AG04449 (cell line): ENCODE data around the gene ABLIM2.

ENCODE experiments used
- CTCF ChIA-PET: fragments of 350-600 bp; formaldehyde crosslinking; extraction: SDS; loops from one replicate; lab custom pipeline; 2021; ENCODE audit warnings: antibody characterized with exemption; lab: Yijun Ruan, JAX
- POLR2A ChIA-PET: fragments of 400-600, 350-600 bp; formaldehyde crosslinking; extraction: SDS; loops from one replicate; lab custom pipeline; 2020; ENCODE audit warnings: antibody characterized with exemption, inconsistent platforms; lab: Yijun Ruan, JAX
- DNase-seq: peaks from one replicate; pipeline ENCODE4 v3.0.0-alpha.2; 2010; ENCODE audit warnings: low read depth, low spot score
- H3K4me3 ChIP-seq: 2 replicates; pipeline ENCODE4 v1.5.1; 2011; ENCODE audit warnings: low read depth, mild to moderate bottlenecking, control low read depth, low read length
- TF ChIP-seq, protein P1 (sequence below): IDR thresholded peaks from one replicate; pipeline ENCODE4 v1.5.1; 2011; ENCODE audit warnings: mild to moderate bottlenecking, moderate library complexity, low read length, control low read depth, inconsistent platforms; ENCODE audit not compliant: insufficient read depth; ENCODE audit errors: missing control alignments

The ABLIM2 gene

GRCh38 chr4:7990807-7991459 is 167.7 kb downstream of the ABLIM2 start:
- H3K4me3 ChIP-seq, result no peak overlapping the region
- TF ChIP-seq, protein P1, sequence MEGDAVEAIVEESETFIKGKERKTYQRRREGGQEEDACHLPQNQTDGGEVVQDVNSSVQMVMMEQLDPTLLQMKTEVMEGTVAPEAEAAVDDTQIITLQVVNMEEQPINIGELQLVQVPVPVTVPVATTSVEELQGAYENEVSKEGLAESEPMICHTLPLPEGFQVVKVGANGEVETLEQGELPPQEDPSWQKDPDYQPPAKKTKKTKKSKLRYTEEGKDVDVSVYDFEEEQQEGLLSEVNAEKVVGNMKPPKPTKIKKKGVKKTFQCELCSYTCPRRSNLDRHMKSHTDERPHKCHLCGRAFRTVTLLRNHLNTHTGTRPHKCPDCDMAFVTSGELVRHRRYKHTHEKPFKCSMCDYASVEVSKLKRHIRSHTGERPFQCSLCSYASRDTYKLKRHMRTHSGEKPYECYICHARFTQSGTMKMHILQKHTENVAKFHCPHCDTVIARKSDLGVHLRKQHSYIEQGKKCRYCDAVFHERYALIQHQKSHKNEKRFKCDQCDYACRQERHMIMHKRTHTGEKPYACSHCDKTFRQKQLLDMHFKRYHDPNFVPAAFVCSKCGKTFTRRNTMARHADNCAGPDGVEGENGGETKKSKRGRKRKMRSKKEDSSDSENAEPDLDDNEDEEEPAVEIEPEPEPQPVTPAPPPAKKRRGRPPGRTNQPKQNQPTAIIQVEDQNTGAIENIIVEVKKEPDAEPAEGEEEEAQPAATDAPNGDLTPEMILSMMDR, result no peak
- ChIA-PET POLR2A (no interaction called here), CTCF (interaction anchor here (0.9 to 1.2 kb wide), 2 partner anchors 12 to 145 kb away, joined by 3 read pairs; no protein-coding TSS in a partner anchor)
- no peak for DNase-seq

- POLR2A ChIA-PET, result no interaction called here
- CTCF ChIA-PET, result interaction anchor here (1.3 to 6.8 kb wide), 4 partner anchors 11 to 185 kb away, joined by 3 to 193 read pairs (median 26); no protein-coding TSS in a partner anchor
- TF ChIP-seq, protein P1, result no peak
- no peak for DNase-seq
- H3K4me3 ChIP-seq, result no peak overlapping the region
Measured at GRCh38 chr4:7989654-7990053, 169.0 kb downstream of the ABLIM2 start.

DNA sequence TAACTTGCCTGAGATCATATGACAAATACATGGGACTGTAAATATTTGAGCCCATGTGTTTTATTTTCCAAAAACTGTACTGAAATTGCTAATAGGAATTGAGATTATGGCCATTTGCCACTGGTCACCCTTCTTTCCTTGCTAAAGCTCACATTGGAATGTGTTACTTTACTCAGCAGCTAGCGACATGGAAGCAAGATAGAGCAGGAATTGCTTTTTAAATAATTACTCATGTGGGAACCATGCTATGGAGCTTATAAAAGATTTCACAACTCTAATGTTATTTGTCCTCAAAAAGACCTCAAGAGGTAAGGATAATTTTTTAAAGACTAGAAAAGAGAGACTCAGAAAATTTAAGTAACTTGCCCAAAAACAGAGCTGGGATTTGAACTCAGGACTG is 170.2 kb downstream of the ABLIM2 start:
- POLR2A ChIA-PET, result interaction anchor here (1.0 kb wide), 1 partner anchor 216 kb away, joined by 4 read pairs; no protein-coding TSS in a partner anchor
- CTCF ChIA-PET, result interaction anchor here (0.8 to 6.8 kb wide), 42 partner anchors 8 to 337 kb away, joined by 3 to 193 read pairs (median 6); no protein-coding TSS in a partner anchor
- TF ChIP-seq, protein P1, result no peak
- H3K4me3 ChIP-seq, result no peak overlapping the region
- DNase-seq, result peak; percentile 78

DNA sequence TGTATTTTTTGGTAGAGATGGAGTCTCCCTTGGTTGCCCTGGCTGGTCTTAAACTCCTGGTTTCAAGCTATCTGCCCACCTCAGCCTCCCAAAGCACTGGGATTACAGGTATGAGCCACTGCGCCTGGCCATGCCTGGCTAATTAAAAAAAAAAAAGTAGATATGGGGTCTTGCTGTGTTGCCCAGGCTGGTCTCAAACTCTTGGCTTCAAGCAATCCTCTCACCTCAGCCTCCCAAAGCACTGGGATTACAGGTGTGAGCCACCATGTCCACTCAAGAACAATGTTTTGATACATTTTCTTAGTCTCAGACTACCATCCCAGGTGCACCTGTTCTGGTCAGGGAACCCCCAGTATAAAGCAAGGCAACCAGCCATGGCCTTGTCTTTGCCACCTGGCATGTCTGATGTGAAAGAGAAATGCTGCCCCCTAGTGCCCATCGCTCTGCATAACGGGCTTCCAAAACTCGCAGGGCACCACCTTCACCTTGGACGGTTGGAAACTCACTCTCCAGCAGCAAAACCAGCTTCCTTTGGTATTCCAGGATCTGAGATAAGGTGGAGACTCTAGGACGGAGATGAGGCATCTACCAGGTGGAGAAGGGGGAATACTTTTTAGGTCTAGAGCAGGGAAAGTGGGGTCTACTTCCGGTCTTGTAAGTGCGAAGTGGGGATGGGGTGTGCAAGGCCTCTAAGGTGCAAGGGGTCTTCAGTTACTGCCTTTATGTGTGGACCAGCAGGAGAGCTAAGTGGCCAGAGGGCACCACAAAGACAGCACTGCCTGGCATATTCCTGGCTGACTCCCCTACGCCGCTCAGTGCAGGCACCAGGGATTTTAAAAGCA is 171.2 kb downstream of the ABLIM2 start:
- no peak overlapping the region for H3K4me3 ChIP-seq
- POLR2A ChIA-PET, result interaction anchor here (0.6 kb wide), 1 partner anchor 155 kb away, joined by 3 read pairs; no protein-coding TSS in a partner anchor
- no peak for DNase-seq
- TF ChIP-seq, protein P1, result peak; percentile 85
- CTCF ChIA-PET, result interaction anchor here (0.5 to 6.8 kb wide), 60 partner anchors 8 to 336 kb away, joined by 3 to 193 read pairs (median 5); no protein-coding TSS in a partner anchor

- no peak overlapping the region for H3K4me3 ChIP-seq
- POLR2A ChIA-PET, result no interaction called here
- TF ChIP-seq, protein P1, result no peak
- CTCF ChIA-PET, result interaction anchor here (0.9 to 6.8 kb wide), 21 partner anchors 7 to 266 kb away, joined by 3 to 193 read pairs (median 7); no protein-coding TSS in a partner anchor
- no peak for DNase-seq
Measured at GRCh38 chr4:7985891-7986441, 172.6 kb downstream of the ABLIM2 start.
